HepG2 (cell line): Measurements from ENCODE around the gene LGALS7B. TPM values are rescaled to one million over a fixed set of nuclear protein-coding genes. Genes with fewer than 3 reads are reported as not detected.

Source experiments
- RAD51 ChIP-seq: fragments of 450-650 bp; IDR thresholded peaks from 2 replicates; pipeline ENCODE4 v1.6.1; 2016; ENCODE audit warnings: borderline replicate concordance
- ZBTB40 ChIP-seq, 2 experiments: fragments of 450-650 bp in 1 of 2; sonication (generic) in 1 of 2; formaldehyde crosslinking in 1 of 2; IDR thresholded peaks; 2 replicates each; pipeline versions ENCODE4 v1.6.1 to v1.8.0; 2016 to 2022; ENCODE audit warnings: antibody characterized with exemption in 1 of 2, mild to moderate bottlenecking in 1 of 2, missing genetic modification reagents in 1 of 2
- ZNF687 ChIP-seq: sonication (generic); formaldehyde crosslinking; IDR thresholded peaks from 2 replicates; pipeline ENCODE4 v1.5.1; 2020; ENCODE audit warnings: mild to moderate bottlenecking, missing genetic modification reagents, moderate library complexity
- polyA plus RNA-seq, 8 experiments: library from polyadenylated mRNA; depleted of rRNA in 3 of 8; stranded (reverse) in 7 of 8; unstranded in 1 of 8; fragments of >200 nt; fragmentation: Illumina TruSeq in 4 of 8; extraction: Trizol in 4 of 8; gene quantifications; 2 replicates each; pipeline versions ENCODE4 v1.2.1 to v1.2.3, GENCODE V29; 2011 to 2016; ENCODE audit warnings: low read depth in 4 of 8, missing spikeins in 1 of 8, mixed read lengths in 1 of 8; ENCODE audit not compliant: insufficient read depth in 1 of 8
- total RNA-seq, 5 experiments: library from RNA; depleted of rRNA; stranded (reverse); fragments of >200 nt; fragmentation: Illumina TruSeq; extraction: Trizol; gene quantifications; 2 replicates each; pipeline ENCODE4 v1.2.3, GENCODE V29; 2016; ENCODE audit warnings: low read depth in 1 of 5

LGALS7B gene
- total and polyA plus RNA-seq, 2 of the 13 experiments (the other 11 are each of a cell fraction or from before 2014, with no cell fraction given), result 1.7 to 2.1 TPM

- TF ChIP-seq ZNF687 (CRISPR knock-in tag) (peak; percentile 3; the same call in 1 of the 2 replicates), RAD51 (peak; percentile 24; the same call in 1 of the 2 replicates), ZBTB40 (IDR thresholded peaks at IDR 0.05) (no peak), ZBTB40 (CRISPR knock-in tag; IDR thresholded peaks at IDR 0.05) (no peak)
Measured at GRCh38 chr19:38763795-38764220, 25.2 kb upstream of the LGALS7B start (continued).
